ENCODE measurements around the gene TANGO2. TPM values are rescaled to one million over a fixed set of nuclear protein-coding genes. Genes with fewer than 3 reads are reported as not detected.

The TANGO2 gene
- total RNA-seq, 1 experiment from 2014 or later, result 17.0 TPM

- no peak overlapping the region for H3K27ac ChIP-seq (ENCODE audit: low read depth, low read length)
- peaks cover 29% of the 10 kb centered on the region for H3K79me2 ChIP-seq (ENCODE audit: insufficient read depth, low read length)
- H2AFZ ChIP-seq (ENCODE audit: low read depth, low read length, poor library complexity, severe bottlenecking), result no peak overlapping the region
- POLR2A ChIA-PET, result no interaction called here
- CTCF ChIA-PET, result interaction anchor here (0.6 kb wide), 1 partner anchor 39 kb away, joined by 3 read pairs; no protein-coding TSS in a partner anchor
- intact Hi-C loops (cut with micrococcal nuclease), result no loop called here
- no peak overlapping the region for H3K9ac ChIP-seq (ENCODE audit: low read length)
- H3K9me3 ChIP-seq (ENCODE audit: control insufficient read depth in 1 of 2, insufficient read depth in 1 of 2, low read depth in 1 of 2, low read length in 2 of 2), result no peaks in the 10 kb centered on the region
- H3K4me1 ChIP-seq (ENCODE audit: control insufficient read depth in 1 of 2, insufficient read depth in 2 of 2, low read length in 2 of 2), result peaks cover 3 to 19% of the 10 kb centered on the region in 2 experiments; a peak in 3 of 4 replicates
- no peak overlapping the region for H3K4me2 ChIP-seq (ENCODE audit: low read length)
- H3K9me2 ChIP-seq (ENCODE audit: insufficient read depth), result no peaks in the 10 kb centered on the region
- TF ChIP-seq TCF7L2 (IDR thresholded peaks at IDR 0.05; ENCODE audit: borderline replicate concordance, extremely low read depth, insufficient read depth, insufficient read length) (no peak), FOSL1 (IDR thresholded peaks at IDR 0.05; ENCODE audit: low read depth) (no peak), CBX3 (IDR thresholded peaks at IDR 0.05; ENCODE audit: low read depth) (no peak), ELF1 (IDR thresholded peaks at IDR 0.05; ENCODE audit: borderline replicate concordance, low read depth) (no peak), ATF3 (IDR thresholded peaks at IDR 0.05) (no peak), ZNF274 (IDR thresholded peaks at IDR 0.05; ENCODE audit: low read depth, low read length) (no peak), EZH2phosphoT487 (IDR thresholded peaks at IDR 0.05; ENCODE audit: borderline replicate concordance) (no peak), EGR1 (IDR thresholded peaks at IDR 0.05; ENCODE audit: low read depth) (no peak)
- DNase-seq (ENCODE audit: low read depth, low spot score) (no peak), ATAC-seq (no peak)
- RAD21 ChIA-PET (ENCODE audit: low non-redundant PET in 1 of 2, low total read pairs in 2 of 2, uncharacterized antibody in 2 of 2, unreplicated experiment in 2 of 2), result no interaction called here
- H3K36me3 ChIP-seq (ENCODE audit: control insufficient read depth in 1 of 2, insufficient read depth in 2 of 2, low read length in 2 of 2), result no peaks in the 10 kb centered on the region
- H3K27me3 ChIP-seq (ENCODE audit: insufficient read depth, low read length), result no peaks in the 10 kb centered on the region
- BruUV-seq (replicated peaks), result no TSS peak
- H3K4me3 ChIP-seq (replicated peaks in 1 of 2; ENCODE audit: low read depth in 1 of 2, low read length in 2 of 2), result no peak overlapping the region
- no peaks in the 10 kb centered on the region for H4K20me1 ChIP-seq (ENCODE audit: insufficient read depth)
Observed at GRCh38 chr22:20022978-20023613, 2.2 kb downstream of the TANGO2 start.

- H3K4me2 ChIP-seq (ENCODE audit: low read length), result no peak overlapping the region
- peaks cover 3 to 19% of the 10 kb centered on the region in 2 experiments; a peak in 3 of 4 replicates for H3K4me1 ChIP-seq (ENCODE audit: control insufficient read depth in 1 of 2, insufficient read depth in 2 of 2, low read length in 2 of 2)
- no peak overlapping the region for H2AFZ ChIP-seq (ENCODE audit: low read depth, low read length, poor library complexity, severe bottlenecking)
- H3K9me3 ChIP-seq (ENCODE audit: control insufficient read depth in 1 of 2, insufficient read depth in 1 of 2, low read depth in 1 of 2, low read length in 2 of 2), result no peaks in the 10 kb centered on the region
- BruUV-seq (replicated peaks), result no TSS peak
- intact Hi-C loops (cut with micrococcal nuclease), result no loop called here
- no peak for DNase-seq (ENCODE audit: low read depth, low spot score)
- no peak for ATAC-seq
- TF ChIP-seq TCF7L2 (IDR thresholded peaks at IDR 0.05; ENCODE audit: borderline replicate concordance, extremely low read depth, insufficient read depth, insufficient read length), result no peak
- TF ChIP-seq ZBTB33 (IDR thresholded peaks at IDR 0.05; ENCODE audit: extremely low read depth, insufficient replicate concordance, low read length), result no peak
- TF ChIP-seq POLR2AphosphoS5 (IDR thresholded peaks at IDR 0.05; ENCODE audit: low read depth, low read length), result no peak
- no peak for TF ChIP-seq ZFX (IDR thresholded peaks at IDR 0.05)
- no peak for TF ChIP-seq EZH2phosphoT487 (IDR thresholded peaks at IDR 0.05; ENCODE audit: borderline replicate concordance)
- TF ChIP-seq EZH2 (IDR thresholded peaks at IDR 0.05), result no peak
- TF ChIP-seq SIN3A (IDR thresholded peaks at IDR 0.05; ENCODE audit: low read depth), result no peak
- no peak for TF ChIP-seq YY1 (IDR thresholded peaks at IDR 0.05; ENCODE audit: extremely low read depth, insufficient replicate concordance, low read depth, low read length)
- no peak for TF ChIP-seq ELF1 (IDR thresholded peaks at IDR 0.05; ENCODE audit: borderline replicate concordance, low read depth)
- TF ChIP-seq RAD21 (IDR thresholded peaks at IDR 0.05; ENCODE audit: low read depth), result no peak
- no peak for TF ChIP-seq MAX (IDR thresholded peaks at IDR 0.05)
- no peak for TF ChIP-seq SRF (IDR thresholded peaks at IDR 0.05; ENCODE audit: low read depth)
- no peak for TF ChIP-seq ZNF274 (IDR thresholded peaks at IDR 0.05; ENCODE audit: low read depth, low read length)
- TF ChIP-seq ATF3 (IDR thresholded peaks at IDR 0.05), result no peak
- H4K20me1 ChIP-seq (ENCODE audit: insufficient read depth), result no peaks in the 10 kb centered on the region
- H3K27ac ChIP-seq (ENCODE audit: low read depth, low read length), result no peak overlapping the region
- H3K9ac ChIP-seq (ENCODE audit: low read length), result no peak overlapping the region
- ChIA-PET POLR2A (no interaction called here), CTCF (no interaction called here), RAD21 (ENCODE audit: low non-redundant PET in 1 of 2, low total read pairs in 2 of 2, uncharacterized antibody in 2 of 2, unreplicated experiment in 2 of 2) (no interaction called here)
- H3K9me2 ChIP-seq (ENCODE audit: insufficient read depth), result no peaks in the 10 kb centered on the region
- H3K27me3 ChIP-seq (ENCODE audit: insufficient read depth, low read length), result no peaks in the 10 kb centered on the region
- H3K79me2 ChIP-seq (ENCODE audit: insufficient read depth, low read length), result peaks cover 29% of the 10 kb centered on the region
- no peaks in the 10 kb centered on the region for H3K36me3 ChIP-seq (ENCODE audit: control insufficient read depth in 1 of 2, insufficient read depth in 2 of 2, low read length in 2 of 2)
- H3K4me3 ChIP-seq (replicated peaks in 1 of 2; ENCODE audit: low read depth in 1 of 2, low read length in 2 of 2), result no peak overlapping the region
Observed at GRCh38 chr22:20024225-20024624, 3.3 kb downstream of the TANGO2 start.

All from HCT116 (cell line).